Astrocyte of the cerebellum (primary cell): Measurements from ENCODE around the gene KLK15.

Source experiments
- DNase-seq: peaks from one replicate; pipeline ENCODE4 v3.0.0-alpha.2; 2011; ENCODE audit warnings: low read depth
- H3K4me3 ChIP-seq: 2 replicates; pipeline ENCODE4 v1.5.1; 2011; ENCODE audit warnings: mild to moderate bottlenecking, low read depth, low read length, moderate library complexity
- in situ Hi-C: cut with HindIII; loops from 2 replicates; pipeline ENCODE4 v1.10.0; 2017; ENCODE audit warnings: low sequenced_read_pairs
- TF ChIP-seq, protein P1 (sequence below): IDR thresholded peaks from 2 replicates; pipeline ENCODE4 v1.5.1; 2012; ENCODE audit warnings: low read length, low read depth, moderate library complexity, mild to moderate bottlenecking; ENCODE audit errors: missing control alignments

Gene KLK15

DNA sequence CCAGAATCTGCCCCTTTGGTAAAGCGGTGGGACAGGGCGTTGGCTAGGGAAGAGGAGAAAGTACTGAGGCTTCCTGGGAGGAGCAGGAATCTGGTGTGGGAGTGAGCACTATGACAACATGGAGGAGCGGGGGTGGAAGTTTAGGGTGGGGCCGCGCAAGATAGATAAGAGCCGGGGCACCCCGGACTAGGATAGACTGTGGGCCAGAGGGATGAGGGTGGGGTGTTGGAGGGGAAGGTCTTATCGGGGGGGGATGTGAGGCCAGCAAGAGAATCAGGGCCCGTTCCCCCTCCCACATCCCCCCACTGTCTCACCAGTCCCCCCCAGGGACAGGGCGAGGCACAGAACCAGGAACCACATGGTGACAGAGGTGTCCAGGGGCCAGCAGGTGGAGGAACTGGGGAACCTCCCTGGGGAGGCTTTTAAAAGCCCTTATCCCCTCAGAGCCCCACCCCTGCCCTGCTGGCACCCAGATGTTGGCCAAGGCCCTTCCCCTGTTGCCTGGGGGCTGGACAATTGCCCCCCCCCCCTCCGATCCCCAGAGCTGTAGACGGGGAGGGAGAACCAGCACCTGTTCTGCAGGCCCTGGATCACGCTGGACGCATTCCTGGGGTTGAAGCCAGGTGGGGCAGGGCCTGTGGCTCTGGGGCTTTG lies 9.9 kb downstream of the KLK15 start, which contains the start of gene KLK1:
KLK1 (minus strand) TSS at position 399 of the 654 bp plus-strand sequence; CDS start at position 360, 39 bp downstream.
- no peak for DNase-seq
- in situ Hi-C loops = no loop called here
- TF ChIP-seq, protein P1, sequence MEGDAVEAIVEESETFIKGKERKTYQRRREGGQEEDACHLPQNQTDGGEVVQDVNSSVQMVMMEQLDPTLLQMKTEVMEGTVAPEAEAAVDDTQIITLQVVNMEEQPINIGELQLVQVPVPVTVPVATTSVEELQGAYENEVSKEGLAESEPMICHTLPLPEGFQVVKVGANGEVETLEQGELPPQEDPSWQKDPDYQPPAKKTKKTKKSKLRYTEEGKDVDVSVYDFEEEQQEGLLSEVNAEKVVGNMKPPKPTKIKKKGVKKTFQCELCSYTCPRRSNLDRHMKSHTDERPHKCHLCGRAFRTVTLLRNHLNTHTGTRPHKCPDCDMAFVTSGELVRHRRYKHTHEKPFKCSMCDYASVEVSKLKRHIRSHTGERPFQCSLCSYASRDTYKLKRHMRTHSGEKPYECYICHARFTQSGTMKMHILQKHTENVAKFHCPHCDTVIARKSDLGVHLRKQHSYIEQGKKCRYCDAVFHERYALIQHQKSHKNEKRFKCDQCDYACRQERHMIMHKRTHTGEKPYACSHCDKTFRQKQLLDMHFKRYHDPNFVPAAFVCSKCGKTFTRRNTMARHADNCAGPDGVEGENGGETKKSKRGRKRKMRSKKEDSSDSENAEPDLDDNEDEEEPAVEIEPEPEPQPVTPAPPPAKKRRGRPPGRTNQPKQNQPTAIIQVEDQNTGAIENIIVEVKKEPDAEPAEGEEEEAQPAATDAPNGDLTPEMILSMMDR = no peak
- H3K4me3 ChIP-seq = no peak within 1 kb of the TSS

DNA sequence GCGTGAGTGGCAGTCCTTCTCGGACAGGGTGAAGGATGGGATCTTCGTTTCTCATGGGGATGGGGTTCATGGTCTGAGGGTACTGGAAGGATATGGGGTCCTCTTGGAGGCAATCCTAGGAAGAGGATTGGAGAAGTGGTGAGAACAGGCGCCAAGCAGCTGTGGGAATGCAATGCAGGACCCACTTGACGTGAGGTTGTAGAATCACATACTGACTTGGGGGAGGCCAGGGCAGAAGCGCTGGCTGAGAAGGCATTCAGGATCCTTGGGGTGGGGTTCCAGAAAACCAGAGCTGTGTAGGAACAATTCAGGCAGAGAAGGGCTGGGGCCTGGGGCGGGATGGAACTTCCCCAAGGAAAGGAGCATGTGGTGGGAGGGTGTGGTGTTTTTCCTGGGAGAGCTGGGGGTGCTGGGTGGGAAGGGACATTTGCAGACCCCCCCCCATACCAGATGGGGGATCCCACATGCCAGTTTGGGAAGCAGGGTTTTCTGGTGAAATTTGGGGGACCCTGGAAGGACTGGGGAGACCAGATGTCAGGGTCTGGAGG lies 10.6 kb downstream of the KLK15 start:
- H3K4me3 ChIP-seq = no peak overlapping the region
- DNase-seq = no peak
- in situ Hi-C loops = no loop called here
- TF ChIP-seq, protein P1 = no peak

DNA sequence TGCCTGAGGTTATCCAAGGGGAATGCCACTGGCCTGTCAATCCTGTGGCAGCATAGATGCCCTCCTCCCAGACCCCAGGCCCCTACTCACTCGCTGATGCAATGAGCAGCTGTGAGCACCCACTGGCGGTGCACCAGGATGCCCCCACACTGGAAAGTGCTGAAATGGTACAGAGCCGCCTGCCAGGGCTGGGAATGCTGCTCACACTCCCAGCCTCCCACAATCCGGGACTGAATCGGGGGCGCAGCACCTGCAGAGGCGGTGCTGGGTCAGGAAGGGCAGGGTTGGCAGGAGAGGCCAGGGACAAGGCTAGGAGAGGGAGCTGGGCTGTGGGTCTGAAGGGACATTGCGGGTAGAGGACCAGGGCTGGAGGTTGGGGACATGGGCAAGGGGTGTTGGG lies 11.8 kb downstream of the KLK15 start:
- in situ Hi-C loops = no loop called here
- DNase-seq = no peak
- TF ChIP-seq, protein P1 = no peak
- H3K4me3 ChIP-seq = no peak overlapping the region

DNA sequence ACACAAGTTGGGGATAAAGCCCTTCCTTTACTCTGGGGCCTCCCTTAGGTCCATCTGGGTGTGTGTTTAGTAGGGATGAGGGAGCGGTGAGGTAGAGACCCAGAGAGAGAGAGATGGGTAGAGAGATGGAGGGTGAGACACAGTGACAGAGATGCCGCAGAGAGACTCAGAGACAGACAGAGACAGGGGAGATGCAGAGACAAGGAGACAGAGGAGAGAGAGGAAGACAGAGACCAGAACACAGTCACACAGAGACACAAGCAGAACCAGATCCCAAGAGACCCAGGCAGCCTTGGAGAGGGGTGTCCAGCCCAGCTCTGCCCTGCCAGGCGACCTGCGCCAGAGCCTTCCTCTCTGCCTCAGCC lies 12.1 kb downstream of the KLK15 start:
- no peak for DNase-seq
- TF ChIP-seq, protein P1 = no peak
- in situ Hi-C loops = no loop called here
- H3K4me3 ChIP-seq = no peak overlapping the region

DNA sequence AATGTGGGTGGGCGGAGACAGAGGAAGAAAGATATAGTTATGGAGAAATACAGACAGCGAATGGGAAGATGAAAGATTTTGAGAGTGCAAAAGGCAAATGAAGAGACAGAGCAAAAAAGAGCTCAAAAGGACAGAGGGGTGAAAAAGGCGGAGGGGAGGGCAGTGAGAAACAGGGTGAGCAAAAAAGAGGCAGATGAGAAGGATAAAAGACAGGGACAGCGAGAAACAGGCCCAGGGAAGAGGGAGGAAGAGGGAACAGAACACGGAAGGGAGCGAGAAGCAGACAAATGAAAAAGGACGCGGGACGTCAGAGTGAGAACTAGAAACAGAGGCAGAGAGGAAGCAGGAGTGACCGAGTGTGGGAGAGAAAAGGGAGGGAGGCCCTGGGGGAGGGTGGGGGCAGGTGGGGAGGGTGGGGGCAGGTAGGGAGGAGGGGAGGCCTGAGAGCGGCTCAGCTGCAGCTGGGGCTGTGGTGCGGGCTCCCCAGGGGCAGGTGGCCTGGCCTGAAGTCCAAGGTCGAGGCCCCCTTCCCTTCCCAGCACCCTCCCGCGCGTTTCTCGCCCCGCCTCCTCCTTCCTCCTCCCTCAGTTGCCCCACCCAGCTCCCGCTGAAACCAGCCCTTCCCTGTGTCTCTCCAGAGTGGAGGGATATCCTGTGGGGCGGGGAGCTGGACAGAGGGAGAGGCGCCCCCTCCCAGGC lies 12.7 kb downstream of the KLK15 start:
- TF ChIP-seq, protein P1 = no peak
- DNase-seq = no peak
- H3K4me3 ChIP-seq = no peak overlapping the region
- in situ Hi-C loops = no loop called here

DNA sequence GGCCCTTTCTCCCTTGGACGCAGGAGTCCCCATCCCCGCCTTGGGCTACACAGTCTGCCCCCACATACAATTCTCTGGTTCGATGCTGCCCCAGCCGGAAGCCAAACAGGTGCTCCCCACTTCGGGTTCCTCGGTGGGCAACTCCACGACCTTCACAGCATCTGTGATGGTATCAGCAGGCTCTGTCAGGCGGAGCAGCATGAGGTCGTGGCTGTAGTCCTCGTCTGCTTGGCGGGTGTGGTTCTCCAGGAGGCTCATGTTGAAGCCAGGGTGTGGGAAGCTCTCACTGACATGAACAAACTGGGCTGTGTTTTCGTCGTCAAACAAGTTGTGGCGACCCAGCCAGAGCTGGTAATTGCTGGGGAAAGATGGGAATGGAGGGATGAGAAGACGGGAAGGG lies 13.3 kb downstream of the KLK15 start:
- H3K4me3 ChIP-seq = no peak overlapping the region
- in situ Hi-C loops = no loop called here
- TF ChIP-seq, protein P1 = no peak

More for the DNA sequence above, 13.3 kb downstream of the KLK15 start:
- DNase-seq = no peak
